ENCODE results near the gene PITHD1. TPM values are rescaled to one million over a fixed set of nuclear protein-coding genes. Genes with fewer than 3 reads are reported as not detected.

The PITHD1 gene
- total RNA-seq, 2 experiments from 2014 or later: 110 to 111 TPM

DNA sequence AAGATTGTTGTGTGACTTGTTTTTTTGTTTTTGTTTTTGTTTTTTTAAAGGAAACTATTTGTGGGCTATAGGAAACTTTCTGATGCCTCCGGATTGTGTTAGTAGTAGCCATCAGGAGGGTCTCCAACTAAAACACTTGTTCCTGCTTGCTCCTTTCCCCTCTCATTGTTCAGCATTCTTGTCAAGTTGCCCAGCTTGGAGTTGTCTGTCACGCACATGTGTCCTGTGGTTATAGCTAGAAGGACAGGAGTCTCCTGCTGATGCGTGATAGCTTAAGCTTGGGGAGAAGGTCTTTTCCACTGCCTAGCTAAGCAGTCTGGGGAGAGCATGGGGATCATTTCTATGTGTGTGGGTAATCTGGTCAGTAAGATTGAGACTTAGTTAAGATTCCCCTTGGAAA, 9.5 kb downstream of the PITHD1 start:
- ATAC-seq (ENCODE audit: poor library complexity): no peak

DNA sequence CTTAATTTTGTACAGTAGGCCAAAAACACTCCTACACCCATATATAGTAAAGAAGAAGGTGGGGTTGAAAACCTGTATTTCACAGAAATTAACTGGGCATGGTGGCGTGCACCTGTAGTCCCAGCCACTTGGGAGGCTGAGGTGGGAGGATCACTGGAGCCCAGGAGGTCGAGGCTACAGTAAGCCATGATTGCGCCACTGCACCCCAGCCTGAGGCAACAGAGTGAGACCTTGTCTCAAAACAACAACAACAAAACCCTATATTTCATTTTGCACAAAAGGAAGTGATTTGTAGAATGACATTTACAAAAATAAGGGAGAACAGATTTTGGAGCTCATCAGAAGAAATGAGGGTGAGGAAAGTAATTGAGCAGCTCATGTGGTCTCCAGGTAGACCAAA, 10.5 kb downstream of the PITHD1 start:
- ChIA-PET CTCF (interaction anchor here (1.0 to 3.6 kb wide), 2 partner anchors 17 to 22 kb away, joined by 3 to 17 read pairs; no protein-coding TSS in a partner anchor), POLR2A (interaction anchor here (1.6 kb wide), 1 partner anchor 9 kb away, joined by 4 read pairs; no protein-coding TSS in a partner anchor)
- H3K4me3 Mint-ChIP-seq: peak overlapping the region; percentile 85
- intact Hi-C loops (cut with DNase I, micrococcal nuclease): no loop called here
- no peaks in the 10 kb centered on the region for H3K27me3 Mint-ChIP-seq
- H3K27me3 ChIP-seq (ENCODE audit: control insufficient read depth in 1 of 2, insufficient read depth in 2 of 2, low read length in 2 of 2): no peaks in the 10 kb centered on the region
- no peak overlapping the region for H3K4me3 ChIP-seq (ENCODE audit: low read length)
- DNase-seq: no peak
- peaks cover 32% of the 10 kb centered on the region for H3K4me1 ChIP-seq (ENCODE audit: insufficient read depth, low read length)
- H3K36me3 ChIP-seq (ENCODE audit: insufficient read depth, low read length): peaks cover 43% of the 10 kb centered on the region
- no peak overlapping the region for H3K27ac ChIP-seq (ENCODE audit: low read depth in 1 of 2, low read length in 2 of 2)
- peaks cover 64% of the 10 kb centered on the region for H3K36me3 Mint-ChIP-seq (ENCODE audit: low read depth)
- no peaks in the 10 kb centered on the region for H3K9me3 Mint-ChIP-seq
- no peak for ATAC-seq (ENCODE audit: poor library complexity)
- H3K27ac Mint-ChIP-seq: peak overlapping the region; percentile 76
- TF ChIP-seq, protein P1, sequence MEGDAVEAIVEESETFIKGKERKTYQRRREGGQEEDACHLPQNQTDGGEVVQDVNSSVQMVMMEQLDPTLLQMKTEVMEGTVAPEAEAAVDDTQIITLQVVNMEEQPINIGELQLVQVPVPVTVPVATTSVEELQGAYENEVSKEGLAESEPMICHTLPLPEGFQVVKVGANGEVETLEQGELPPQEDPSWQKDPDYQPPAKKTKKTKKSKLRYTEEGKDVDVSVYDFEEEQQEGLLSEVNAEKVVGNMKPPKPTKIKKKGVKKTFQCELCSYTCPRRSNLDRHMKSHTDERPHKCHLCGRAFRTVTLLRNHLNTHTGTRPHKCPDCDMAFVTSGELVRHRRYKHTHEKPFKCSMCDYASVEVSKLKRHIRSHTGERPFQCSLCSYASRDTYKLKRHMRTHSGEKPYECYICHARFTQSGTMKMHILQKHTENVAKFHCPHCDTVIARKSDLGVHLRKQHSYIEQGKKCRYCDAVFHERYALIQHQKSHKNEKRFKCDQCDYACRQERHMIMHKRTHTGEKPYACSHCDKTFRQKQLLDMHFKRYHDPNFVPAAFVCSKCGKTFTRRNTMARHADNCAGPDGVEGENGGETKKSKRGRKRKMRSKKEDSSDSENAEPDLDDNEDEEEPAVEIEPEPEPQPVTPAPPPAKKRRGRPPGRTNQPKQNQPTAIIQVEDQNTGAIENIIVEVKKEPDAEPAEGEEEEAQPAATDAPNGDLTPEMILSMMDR (IDR thresholded peaks at IDR 0.05): no peak
- H3K4me1 Mint-ChIP-seq (ENCODE audit: low read depth): peaks cover 33% of the 10 kb centered on the region
- H3K9me3 ChIP-seq (ENCODE audit: control insufficient read depth in 1 of 2, insufficient read depth in 1 of 2, low read length in 2 of 2): no peaks in the 10 kb centered on the region

More for the DNA sequence above, 9.5 kb downstream of the PITHD1 start:
- CTCF ChIA-PET: no interaction called here
- Mint-ChIP-seq H3K27ac (no peak overlapping the region), H3K9me3 (no peaks in the 10 kb centered on the region), H3K27me3 (no peaks in the 10 kb centered on the region), H3K4me1 (ENCODE audit: low read depth) (peaks cover 29% of the 10 kb centered on the region), H3K4me3 (peak overlapping the region; percentile 78), H3K36me3 (ENCODE audit: low read depth) (peaks cover 67% of the 10 kb centered on the region)
- no peaks in the 10 kb centered on the region for H3K27me3 ChIP-seq (ENCODE audit: control insufficient read depth in 1 of 2, insufficient read depth in 2 of 2, low read length in 2 of 2)
- POLR2A ChIA-PET: interaction anchor here (1.6 kb wide), 1 partner anchor 8 kb away, joined by 4 read pairs; no protein-coding TSS in a partner anchor
- no peak overlapping the region for H3K4me3 ChIP-seq (ENCODE audit: low read length)
- no peak for DNase-seq
- peaks cover 24% of the 10 kb centered on the region for H3K4me1 ChIP-seq (ENCODE audit: insufficient read depth, low read length)
- intact Hi-C loops (cut with DNase I, micrococcal nuclease): no loop called here
- no peaks in the 10 kb centered on the region for H3K9me3 ChIP-seq (ENCODE audit: control insufficient read depth in 1 of 2, insufficient read depth in 1 of 2, low read length in 2 of 2)
- peaks cover 35% of the 10 kb centered on the region for H3K36me3 ChIP-seq (ENCODE audit: insufficient read depth, low read length)
- no peak overlapping the region for H3K27ac ChIP-seq (ENCODE audit: low read depth in 1 of 2, low read length in 2 of 2)
- TF ChIP-seq, protein P1 (IDR thresholded peaks at IDR 0.05): no peak

DNA sequence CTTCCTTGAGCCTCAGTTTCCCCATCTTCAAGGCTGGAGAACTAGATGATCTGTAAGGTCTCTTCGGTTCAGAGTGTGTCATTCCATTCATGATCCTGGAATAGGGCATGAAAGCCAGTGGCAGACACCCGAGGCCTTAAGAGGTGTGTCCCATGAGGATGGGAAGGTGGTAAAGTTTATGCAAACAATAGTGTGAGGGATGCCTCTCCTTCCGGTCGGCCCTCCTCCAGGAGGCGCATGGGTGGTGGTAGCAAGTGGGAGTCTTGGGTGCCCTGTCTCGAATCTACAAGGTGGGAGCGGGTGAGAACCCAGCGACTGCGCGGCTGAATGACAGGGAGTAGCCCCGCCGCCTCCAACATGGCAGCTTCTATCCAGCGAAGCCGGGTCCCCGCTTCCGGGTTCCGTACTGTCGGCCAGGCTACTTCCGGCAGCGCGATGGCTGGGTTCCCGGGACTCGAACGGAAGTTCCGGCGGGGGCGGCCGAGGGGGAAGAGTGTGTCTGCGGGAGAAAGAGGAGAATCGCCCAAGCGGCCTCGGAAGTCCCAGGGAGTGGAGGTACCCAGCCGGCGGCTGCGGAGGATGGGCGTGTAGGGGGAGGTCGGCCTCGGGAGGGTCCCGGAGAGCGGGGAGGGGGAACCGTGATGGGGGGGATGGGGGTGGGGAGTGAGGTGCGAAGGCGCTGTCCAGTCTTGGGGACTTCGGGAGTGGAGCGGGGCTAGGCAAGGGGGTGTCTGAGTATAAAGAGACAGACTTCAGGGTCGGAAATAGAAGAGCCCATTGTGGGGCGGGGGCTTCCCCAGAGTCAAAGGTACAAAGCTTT, 12.7 kb downstream of the PITHD1 start, which contains the start of gene LYPLA2:
TSS of gene LYPLA2 (plus strand) at position 450 of the 820 bp plus-strand sequence. CDS start 1,538 bp downstream, outside the sequence.
- peaks cover 32% of the 10 kb centered on the region for H3K4me1 ChIP-seq (ENCODE audit: insufficient read depth, low read length)
- Mint-ChIP-seq H3K27ac (peak within 1 kb of the TSS; percentile 95), H3K4me1 (ENCODE audit: low read depth) (peaks cover 28% of the 10 kb centered on the region), H3K36me3 (ENCODE audit: low read depth) (peaks cover 47% of the 10 kb centered on the region), H3K9me3 (no peaks in the 10 kb centered on the region), H3K27me3 (no peaks in the 10 kb centered on the region), H3K4me3 (peak within 1 kb of the TSS; percentile 99)
- peak within 1 kb of the TSS; percentile 77 to 85 for H3K27ac ChIP-seq (ENCODE audit: low read depth in 1 of 2, low read length in 2 of 2)
- ChIA-PET CTCF (interaction anchor here (0.6 to 3.6 kb wide), 4 partner anchors 19 to 737 kb away, joined by 3 to 17 read pairs (median 6); no protein-coding TSS in a partner anchor), POLR2A (interaction anchor here (0.6 to 3.1 kb wide), 10 partner anchors 10 to 169 kb away, joined by 3 to 40 read pairs (median 3); partner anchors contain the start of genes ELOA, GALE, PITHD1 and PNRC2)
- intact Hi-C loops (cut with DNase I, micrococcal nuclease): loop anchor here (1.0 to 10.0 kb wide), 3 partner anchors 9 to 1454 kb away; partner anchors contain the start of genes GALE (in 1 of the 2), PITHD1 (in 1 of the 2) and RSRP1 (in 1 of the 2)
- peak; percentile 64 to 93 (median 80) for DNase-seq
- no peaks in the 10 kb centered on the region for H3K9me3 ChIP-seq (ENCODE audit: control insufficient read depth in 1 of 2, insufficient read depth in 1 of 2, low read length in 2 of 2)
- TF ChIP-seq, protein P1 (IDR thresholded peaks at IDR 0.05): no peak
- no peaks in the 10 kb centered on the region for H3K27me3 ChIP-seq (ENCODE audit: control insufficient read depth in 1 of 2, insufficient read depth in 2 of 2, low read length in 2 of 2)
- peak; percentile 88 for ATAC-seq (ENCODE audit: poor library complexity)
- H3K4me3 ChIP-seq (ENCODE audit: low read length): peak within 1 kb of the TSS; percentile 81
- peaks cover 43% of the 10 kb centered on the region for H3K36me3 ChIP-seq (ENCODE audit: insufficient read depth, low read length)

All from CD4-positive, alpha-beta T cell (primary cell).